GM19023 (cell line): ENCODE results near the gene VMAC.

Source experiments
- ATAC-seq: cut with Tn5 transposase; IDR thresholded peaks from one replicate; pipeline ENCODE4 v1.9.1; 2021; ENCODE audit warnings: mild to moderate bottlenecking, moderate library complexity; ENCODE audit not compliant: unreplicated experiment

The VMAC gene

DNA sequence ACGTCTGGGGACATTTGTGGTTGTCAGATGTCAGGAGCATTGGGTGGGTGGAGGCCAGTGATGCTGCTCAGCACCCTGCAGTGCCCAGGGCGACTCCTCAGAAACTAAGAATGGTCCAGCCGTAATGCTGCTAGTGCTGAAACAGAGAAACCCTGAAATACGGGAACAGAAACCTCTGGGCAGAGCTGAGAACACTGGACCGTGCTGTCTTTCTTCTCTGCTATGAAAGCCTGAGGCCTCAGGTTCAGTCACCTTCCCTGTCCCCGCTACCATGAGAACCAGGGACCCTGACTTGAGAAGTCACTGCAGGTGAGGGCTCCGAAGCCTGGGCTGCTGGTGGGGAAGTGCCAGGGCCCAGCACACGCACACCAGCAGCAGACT is 22.8 kb downstream of the VMAC start:
- ATAC-seq: no peak

- no peak for ATAC-seq
Measured at GRCh38 chr19:5929179-5929578, 24.5 kb downstream of the VMAC start.

DNA sequence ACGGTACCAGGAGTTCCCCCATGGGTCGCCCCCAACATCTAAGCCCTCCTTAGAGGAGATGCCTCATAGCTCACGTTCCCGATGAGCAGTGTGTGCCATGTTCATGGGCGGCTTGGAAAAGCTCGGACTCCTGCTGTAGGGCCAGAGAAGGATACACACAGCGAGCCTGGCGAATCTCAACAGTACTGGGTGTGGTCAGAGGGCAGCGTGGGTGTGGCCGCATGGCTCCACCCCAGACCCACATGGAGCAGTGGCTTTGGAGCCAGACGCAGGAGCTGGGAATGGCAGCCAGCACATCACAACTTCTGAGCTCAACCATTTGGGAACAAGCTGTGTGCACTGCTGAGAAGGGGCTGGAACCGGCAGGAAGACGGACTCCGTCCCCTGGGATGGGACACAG is 25.0 kb downstream of the VMAC start:
- ATAC-seq: no peak

GRCh38 chr19:5931251-5931650 is 26.6 kb downstream of the VMAC start:
- ATAC-seq: no peak

- no peak for ATAC-seq
Measured at GRCh38 chr19:5932146-5932545, 27.5 kb downstream of the VMAC start.

DNA sequence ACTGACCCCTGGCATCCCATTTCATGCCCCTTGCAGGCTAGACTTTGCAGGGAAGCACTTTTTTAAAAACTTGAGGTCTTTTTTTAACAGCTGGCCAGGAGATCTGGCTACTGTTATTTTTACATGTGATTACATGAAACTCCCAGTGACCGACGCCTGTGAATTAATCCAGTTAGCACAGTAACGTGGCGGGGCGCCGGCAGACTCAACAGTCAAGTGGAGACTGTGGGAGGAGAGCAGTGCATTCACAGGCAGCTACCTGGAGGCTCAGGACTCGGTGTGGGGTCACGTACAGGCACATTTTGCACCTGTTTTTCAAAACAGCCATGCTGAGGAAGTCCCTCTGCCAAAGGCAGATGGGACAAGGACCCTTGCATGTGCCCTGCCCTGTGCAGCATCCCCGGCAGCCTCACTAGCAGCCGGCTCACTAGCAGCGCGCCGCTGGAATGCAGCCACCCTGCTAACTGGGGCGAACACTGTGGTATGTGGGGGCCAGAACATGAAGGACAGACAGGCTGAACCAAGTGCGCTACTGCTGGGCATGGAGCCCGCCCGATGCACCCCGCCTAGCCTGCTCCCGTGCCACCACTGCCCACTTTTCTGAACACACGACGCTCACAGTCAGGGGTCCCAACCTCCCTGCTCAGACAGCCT is 28.1 kb downstream of the VMAC start:
- no peak for ATAC-seq

DNA sequence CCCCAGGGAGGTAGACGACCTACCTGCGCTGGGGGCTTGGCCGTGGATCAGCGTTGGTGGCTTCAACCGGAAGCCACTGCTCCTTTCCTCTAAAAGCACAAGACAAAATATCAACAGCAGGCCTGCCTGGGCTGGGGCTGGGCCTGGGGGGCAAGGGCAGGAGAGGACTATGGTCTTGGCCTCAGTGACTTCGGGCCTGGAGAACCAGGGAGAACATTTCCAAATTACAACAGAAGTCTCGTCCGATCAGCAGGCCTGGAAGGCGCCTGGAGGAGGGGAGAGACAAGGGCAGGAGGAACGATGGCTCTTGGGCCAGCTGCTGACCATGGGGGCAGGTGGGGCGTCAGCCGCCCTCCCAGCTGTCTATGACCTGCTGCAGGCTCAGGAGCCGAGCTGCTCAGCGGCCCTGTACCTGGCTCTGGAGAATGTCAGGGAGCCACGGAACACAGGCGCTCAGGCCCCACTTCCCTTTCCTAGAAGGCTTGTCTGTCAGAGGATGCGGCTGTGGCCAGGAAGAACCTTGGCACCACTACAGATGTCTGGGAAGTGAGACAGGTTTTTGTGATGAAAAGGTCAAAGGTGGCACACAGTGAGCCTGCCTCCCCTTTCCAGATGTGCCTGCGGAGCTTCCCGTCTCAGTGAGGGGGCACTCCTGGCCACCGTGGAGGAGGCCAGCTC is 28.9 kb downstream of the VMAC start:
- no peak for ATAC-seq

GRCh38 chr19:5934069-5934401 is 29.4 kb downstream of the VMAC start:
- ATAC-seq: no peak

DNA sequence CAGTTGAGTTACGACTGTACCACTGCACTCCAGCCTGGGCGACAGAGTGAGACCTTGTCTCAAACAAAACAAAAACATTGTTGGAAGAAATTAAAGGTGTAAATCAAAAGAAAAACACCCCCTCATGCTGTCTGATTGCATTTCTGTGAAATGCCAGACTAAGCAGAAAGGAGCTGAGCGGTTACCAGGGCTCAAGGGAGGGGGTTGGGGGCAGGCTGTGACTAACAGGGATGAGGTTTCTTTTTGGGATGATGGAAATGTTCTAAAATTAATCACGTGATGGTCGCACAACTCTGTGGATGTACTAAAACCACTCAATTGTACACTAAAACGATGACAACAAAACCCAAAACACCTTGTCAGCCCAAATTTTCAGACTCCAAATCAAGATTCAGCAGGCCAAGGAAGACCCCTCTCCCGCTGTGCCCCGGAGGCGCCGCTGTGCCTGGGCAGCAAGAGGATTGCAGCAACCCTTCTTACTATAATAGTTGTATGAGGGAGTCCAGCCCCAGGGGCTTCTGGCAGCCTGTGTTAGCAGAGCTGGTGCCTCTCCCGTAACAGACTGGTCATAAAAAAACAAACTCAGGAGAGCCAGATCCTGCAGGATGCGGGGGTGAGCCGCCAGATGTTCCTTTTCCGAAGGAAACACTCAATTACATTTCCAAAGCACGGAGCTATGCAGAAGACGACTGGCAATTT is 30.3 kb downstream of the VMAC start:
- ATAC-seq: no peak

- no peak for ATAC-seq
Measured at GRCh38 chr19:5935473-5936291, 31.0 kb downstream of the VMAC start.

DNA sequence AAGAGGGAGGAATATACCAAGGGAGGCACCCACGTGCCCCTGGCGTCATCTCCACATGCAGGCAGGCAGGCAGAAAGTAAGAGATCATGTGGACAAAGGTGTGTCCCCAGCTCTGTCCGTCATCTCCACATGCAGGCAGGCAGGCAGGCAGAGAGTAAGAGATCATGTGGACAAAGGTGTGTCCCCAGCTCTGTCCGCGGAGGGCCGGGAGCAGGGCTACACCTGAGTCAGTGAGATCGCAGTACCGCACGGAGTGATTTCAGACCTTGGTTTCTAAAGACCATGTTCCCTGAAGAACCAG is 31.6 kb downstream of the VMAC start:
- no peak for ATAC-seq

DNA sequence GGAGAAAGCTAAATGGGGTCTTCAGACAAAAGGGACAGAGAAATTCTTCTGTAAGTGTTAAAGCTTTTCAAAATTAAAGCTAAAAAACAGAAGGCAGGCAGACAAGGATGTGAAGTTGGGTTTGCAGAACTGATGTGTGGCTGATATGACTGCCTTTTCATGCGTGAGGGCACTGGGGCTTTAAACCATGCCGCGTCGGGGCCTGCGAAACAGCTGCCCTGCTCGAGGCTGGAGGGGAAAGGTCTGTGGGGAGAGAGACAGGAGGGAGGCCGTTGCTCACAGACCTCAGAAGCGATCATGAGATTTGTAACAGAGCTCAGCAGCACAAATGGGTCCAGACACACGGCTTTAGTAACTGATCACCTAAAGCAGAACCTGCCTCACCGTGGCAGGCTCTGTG is 32.9 kb downstream of the VMAC start:
- no peak for ATAC-seq

GRCh38 chr19:5940260-5941208 is 35.9 kb downstream of the VMAC start:
- ATAC-seq: no peak

- no peak for ATAC-seq
Measured at GRCh38 chr19:5941673-5942072, 37.0 kb downstream of the VMAC start.

DNA sequence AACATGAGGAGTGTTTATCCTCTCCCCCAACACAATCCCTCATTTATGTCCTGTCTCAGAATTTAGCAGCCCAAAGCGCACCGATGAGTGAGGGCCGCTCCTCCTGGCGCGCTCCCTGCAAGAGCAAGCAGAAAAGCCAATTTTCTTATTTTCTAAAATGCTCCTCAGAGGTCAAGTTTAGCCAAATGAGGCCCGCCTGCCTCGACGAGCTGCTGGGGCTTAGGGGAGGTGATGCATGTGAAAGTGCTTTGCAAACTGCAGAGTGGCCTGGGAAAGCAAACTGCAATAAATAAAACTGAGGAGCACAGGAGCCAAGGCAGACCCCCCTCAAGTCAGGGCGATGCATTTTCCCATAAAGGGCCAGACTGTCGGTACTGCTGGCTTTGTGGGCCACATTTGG is 38.4 kb downstream of the VMAC start:
- no peak for ATAC-seq

- ATAC-seq: no peak
Measured at GRCh38 chr19:5943623-5944022, 39.0 kb downstream of the VMAC start.

GRCh38 chr19:5947435-5947834 is 42.8 kb downstream of the VMAC start:
- ATAC-seq: no peak

- no peak for ATAC-seq
Measured at GRCh38 chr19:5948752-5949564, 44.3 kb downstream of the VMAC start.

DNA sequence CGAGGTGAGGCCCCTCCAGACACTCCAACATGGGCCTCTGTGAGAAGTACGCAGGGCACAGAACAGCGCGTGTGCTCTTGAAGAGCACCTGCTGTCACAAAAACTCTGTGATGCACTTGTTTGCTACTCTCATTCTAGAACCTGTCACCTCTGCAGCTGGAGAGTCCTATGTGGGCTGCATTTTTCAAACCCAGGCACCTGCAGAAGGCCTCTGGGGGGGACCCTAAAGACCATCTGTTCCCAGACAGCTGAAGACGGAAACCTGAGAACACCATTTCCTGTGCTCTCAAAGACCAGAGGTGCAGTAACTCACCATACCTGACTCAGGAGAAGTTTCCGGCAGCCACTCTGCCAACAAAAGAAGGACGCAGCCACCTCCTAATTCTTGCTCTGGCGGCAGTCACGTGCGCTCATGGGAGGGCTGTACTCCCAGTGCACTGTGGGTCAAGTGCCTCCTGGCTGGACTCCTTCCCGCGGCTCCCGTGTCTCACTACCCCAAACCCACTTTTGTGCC is 45.2 kb downstream of the VMAC start:
- no peak for ATAC-seq

- no peak for ATAC-seq
Measured at GRCh38 chr19:5950741-5951140, 46.1 kb downstream of the VMAC start.
